Gastroesophageal sphincter (tissue), 3 donors: Measurements from ENCODE around the gene NUP93.

Source experiments
- CTCF ChIP-seq, 4 experiments: fragments of 200-600 bp in 2 of 4; fragments of 450-650 bp in 2 of 4; sonication (generic) in 1 of 4; IDR thresholded peaks; one replicate each; pipeline ENCODE4 v1.5.1; 2017 to 2019; ENCODE audit warnings: antibody characterized with exemption in 4 of 4, mild to moderate bottlenecking in 2 of 4, moderate library complexity in 2 of 4
- EP300 ChIP-seq: sonication (generic); formaldehyde crosslinking; IDR thresholded peaks from one replicate; pipeline ENCODE4 v1.6.1; 2017; ENCODE audit warnings: antibody characterized with exemption, mild to moderate bottlenecking
- POLR2A ChIP-seq, 2 donors: fragments of 450-650 bp; IDR thresholded peaks; one replicate each; pipeline ENCODE4 v1.6.1; 2017; ENCODE audit warnings: antibody characterized with exemption in 2 of 2, mild to moderate bottlenecking in 2 of 2, moderate library complexity in 1 of 2
- POLR2AphosphoS5 ChIP-seq: sonication (generic); formaldehyde crosslinking; IDR thresholded peaks from one replicate; pipeline ENCODE4 v1.6.1; 2017; ENCODE audit warnings: antibody characterized with exemption

- TF ChIP-seq CTCF (IDR thresholded peaks at IDR 0.05) = no peak
- TF ChIP-seq EP300 = no peak
- TF ChIP-seq POLR2A (IDR thresholded peaks at IDR 0.05) = no peak
- no peak for TF ChIP-seq POLR2AphosphoS5
These were observed 21.1 kb upstream of the NUP93 start for GRCh38 chr16:56708525-56709442.
